HFF-Myc (cell line): ENCODE results near the gene MREG.

Experiments
- DNase-seq: peaks from one replicate; pipeline ENCODE4 v3.0.0-alpha.2; 2011; ENCODE audit warnings: low read depth; ENCODE audit errors: extremely low read depth
- H3K4me3 ChIP-seq: replicated peaks from 2 replicates; pipeline ENCODE4 v1.5.1; 2011; ENCODE audit warnings: low read depth, mild to moderate bottlenecking, control low read depth, low read length
- CTCF ChIP-seq: IDR thresholded peaks from 2 replicates; pipeline ENCODE4 v1.5.1; 2012; ENCODE audit warnings: mild to moderate bottlenecking, low read depth, low read length, control low read depth; ENCODE audit errors: missing control alignments

Gene MREG

GRCh38 chr2:216051350-216051749 lies 38.0 kb upstream of the MREG start:
- no peak for DNase-seq
- H3K4me3 ChIP-seq = no peak overlapping the region
- no peak for TF ChIP-seq CTCF

- DNase-seq = no peak
- no peak overlapping the region for H3K4me3 ChIP-seq
- TF ChIP-seq CTCF = no peak
These were observed 36.1 kb upstream of the MREG start for GRCh38 chr2:216049452-216049851.

- no peak overlapping the region for H3K4me3 ChIP-seq
- TF ChIP-seq CTCF = no peak
- DNase-seq = no peak
These were observed 34.0 kb upstream of the MREG start for GRCh38 chr2:216047397-216047796.

GRCh38 chr2:216044883-216045486 lies 31.6 kb upstream of the MREG start:
- TF ChIP-seq CTCF = no peak
- DNase-seq = no peak
- no peak overlapping the region for H3K4me3 ChIP-seq

- H3K4me3 ChIP-seq = no peak overlapping the region
- no peak for TF ChIP-seq CTCF
- no peak for DNase-seq
These were observed 30.6 kb upstream of the MREG start for GRCh38 chr2:216043949-216044348.

GRCh38 chr2:216041438-216041837 lies 28.1 kb upstream of the MREG start:
- no peak for TF ChIP-seq CTCF
- no peak for DNase-seq
- no peak overlapping the region for H3K4me3 ChIP-seq

GRCh38 chr2:216039918-216040317 lies 26.6 kb upstream of the MREG start:
- no peak overlapping the region for H3K4me3 ChIP-seq
- TF ChIP-seq CTCF = no peak
- DNase-seq = no peak
